HCT116 (cell line): ENCODE data around the gene LMO2. TPM values are rescaled to one million over a fixed set of nuclear protein-coding genes. Genes with fewer than 3 reads are reported as not detected.
A peak's percentile ranks its signal among the peaks of the same experiment; 100 is the strongest.

Experiments used
- ATAC-seq: fragments of 200-7000 bp; cut with Tn5 transposase; 2 replicates; pipeline ENCODE4 v1.9.1; 2020; ENCODE audit warnings: mild to moderate bottlenecking, moderate library complexity
- BruUV-seq: library from RNA; stranded (reverse); fragments of 400-500 nt; replicated peaks from 2 replicates; lab custom pipeline; 2021; lab: Mats Ljungman, UMichigan
- CTCF ChIA-PET: fragments of 300-600 bp; sonication (Branson Sonifier 250); formaldehyde crosslinking; loops from one replicate; lab custom pipeline; 2021; ENCODE audit warnings: antibody characterized with exemption; lab: Charles Lee
- POLR2A ChIA-PET: fragments of 300-600, 350-600 bp; sonication (Branson Sonifier 250); formaldehyde crosslinking; loops from one replicate; lab custom pipeline; 2021; ENCODE audit warnings: antibody characterized with exemption; lab: Charles Lee
- RAD21 ChIA-PET, 2 experiments: fragments of 300-600 bp; sonication (Branson Sonifier 250); formaldehyde crosslinking; loops; one replicate each; lab custom pipeline; 2023; ENCODE audit warnings: low total read pairs in 2 of 2; ENCODE audit not compliant: uncharacterized antibody in 2 of 2, unreplicated experiment in 2 of 2, low non-redundant PET in 1 of 2; lab: Charles Lee
- DNase-seq: peaks from one replicate; pipeline ENCODE4 v3.0.0-alpha.2; 2010; ENCODE audit warnings: low read depth, low spot score
- H2AFZ ChIP-seq: fragments of 200-600 bp; shearing (Covaris generic), sonication (generic); 2 replicates; pipeline ENCODE4 v1.6.1; 2017; ENCODE audit warnings: low read depth, mixed run types, mixed read lengths, antibody characterized with exemption, low read length; ENCODE audit not compliant: poor library complexity, severe bottlenecking
- H3K27ac ChIP-seq: 2 replicates; pipeline ENCODE4 v1.5.1; 2012; ENCODE audit warnings: low read depth, low read length
- H3K27me3 ChIP-seq: fragments of 200-600 bp; sonication (generic); 2 replicates; pipeline ENCODE4 v1.6.1; 2016; ENCODE audit warnings: mixed run types, low read length, mixed read lengths; ENCODE audit not compliant: insufficient read depth
- H3K36me3 ChIP-seq, 2 experiments: fragments of 200-500 bp in 1 of 2; fragments of 200-600 bp in 1 of 2; sonication (Bioruptor generic) in 1 of 2; sonication (generic) in 1 of 2; 2 replicates each; pipeline versions ENCODE4 v1.5.1 to v1.6.1; 2014 to 2016; ENCODE audit warnings: low read length in 2 of 2, inconsistent platforms in 1 of 2, mixed read lengths in 1 of 2, mixed run types in 1 of 2; ENCODE audit not compliant: insufficient read depth in 2 of 2, control insufficient read depth in 1 of 2
- H3K4me1 ChIP-seq, 2 experiments: fragments of 200-600 bp in 1 of 2; sonication (generic) in 1 of 2; 2 replicates each; pipeline versions ENCODE4 v1.5.1 to v1.6.1; 2012 to 2017; ENCODE audit warnings: low read length in 2 of 2, inconsistent platforms in 1 of 2, mild to moderate bottlenecking in 1 of 2, mixed read lengths in 1 of 2, mixed run types in 1 of 2, moderate library complexity in 1 of 2; ENCODE audit not compliant: insufficient read depth in 2 of 2, control insufficient read depth in 1 of 2
- H3K4me2 ChIP-seq: fragments of 200-600 bp; sonication (generic); 2 replicates; pipeline ENCODE4 v1.6.1; 2017; ENCODE audit warnings: mixed run types, low read length, mixed read lengths
- H3K4me3 ChIP-seq, 2 experiments: fragments of 200-600 bp in 1 of 2; sonication (generic) in 1 of 2; replicated peaks in 1 of 2; 2 replicates each; pipeline ENCODE4 v1.5.1; 2011 to 2016; ENCODE audit warnings: low read length in 2 of 2, control low read depth in 1 of 2, low read depth in 1 of 2, mild to moderate bottlenecking in 1 of 2, mixed read lengths in 1 of 2, mixed run types in 1 of 2
- H3K79me2 ChIP-seq: fragments of 200-600 bp; sonication (generic); 2 replicates; pipeline ENCODE4 v1.6.1; 2017; ENCODE audit warnings: mild to moderate bottlenecking, mixed run types, low read length, moderate library complexity, mixed read lengths; ENCODE audit not compliant: insufficient read depth
- H3K9ac ChIP-seq: fragments of 200-600 bp; sonication (generic); 2 replicates; pipeline ENCODE4 v1.6.1; 2016; ENCODE audit warnings: low read length, mixed read lengths
- H3K9me2 ChIP-seq: fragments of 200-600 bp; sonication (generic), shearing (Covaris generic); 2 replicates; pipeline ENCODE4 v1.6.1; 2017; ENCODE audit warnings: mixed run types, mild to moderate bottlenecking, moderate library complexity; ENCODE audit not compliant: insufficient read depth
- H3K9me3 ChIP-seq, 2 experiments: fragments of 200-500 bp in 1 of 2; fragments of 200-600 bp in 1 of 2; sonication (Bioruptor generic) in 1 of 2; sonication (generic) in 1 of 2; 2 replicates each; pipeline ENCODE4 v1.6.1; 2014 to 2017; ENCODE audit warnings: low read length in 2 of 2, mixed read lengths in 2 of 2, inconsistent platforms in 1 of 2, low read depth in 1 of 2, mild to moderate bottlenecking in 1 of 2, mixed run types in 1 of 2, moderate library complexity in 1 of 2; ENCODE audit not compliant: control insufficient read depth in 1 of 2, insufficient read depth in 1 of 2
- H4K20me1 ChIP-seq: fragments of 200-600 bp; sonication (generic), shearing (Covaris generic); 2 replicates; pipeline ENCODE4 v1.6.1; 2017; ENCODE audit warnings: mixed run types, mild to moderate bottlenecking, moderate library complexity; ENCODE audit not compliant: insufficient read depth
- CBX3 ChIP-seq: IDR thresholded peaks from 2 replicates; pipeline ENCODE4 v1.6.1; 2012; ENCODE audit warnings: low read depth
- ELF1 ChIP-seq: IDR thresholded peaks from 2 replicates; pipeline ENCODE4 v1.6.1; 2012; ENCODE audit warnings: low read depth, borderline replicate concordance
- EZH2phosphoT487 ChIP-seq: fragments of 200-600 bp; IDR thresholded peaks from 2 replicates; pipeline ENCODE4 v1.6.1; 2018; ENCODE audit warnings: antibody characterized with exemption, borderline replicate concordance
- FOSL1 ChIP-seq: IDR thresholded peaks from 2 replicates; pipeline ENCODE4 v1.6.1; 2012; ENCODE audit warnings: low read depth
- RAD21 ChIP-seq: IDR thresholded peaks from 2 replicates; pipeline ENCODE4 v1.6.1; 2012; ENCODE audit warnings: low read depth, mild to moderate bottlenecking
- SIN3A ChIP-seq: IDR thresholded peaks from 2 replicates; pipeline ENCODE4 v1.6.1; 2012; ENCODE audit warnings: low read depth
- SP1 ChIP-seq: IDR thresholded peaks from 2 replicates; pipeline ENCODE4 v1.6.1; 2012; ENCODE audit warnings: low read depth
- SRF ChIP-seq: IDR thresholded peaks from 2 replicates; pipeline ENCODE4 v1.6.1; 2012; ENCODE audit warnings: low read depth
- TCF7L2 ChIP-seq: IDR thresholded peaks from 2 replicates; pipeline ENCODE4 v1.7.0; 2011; ENCODE audit warnings: borderline replicate concordance, inconsistent platforms; ENCODE audit not compliant: insufficient read depth, insufficient read length; ENCODE audit errors: extremely low read depth
- YY1 ChIP-seq: IDR thresholded peaks from 2 replicates; pipeline ENCODE4 v1.6.1; 2011; ENCODE audit warnings: low read length, low read depth, moderate library complexity, mild to moderate bottlenecking; ENCODE audit not compliant: insufficient replicate concordance; ENCODE audit errors: extremely low read depth
- ZFX ChIP-seq: fragments of 450-650 bp; IDR thresholded peaks from 2 replicates; pipeline ENCODE4 v1.6.1; 2017
- ZNF274 ChIP-seq: fragments of 200-500 bp; sonication (Bioruptor generic); IDR thresholded peaks from 2 replicates; pipeline ENCODE4 v1.6.1; 2014; ENCODE audit warnings: mild to moderate bottlenecking, low read depth, low read length, inconsistent platforms
- intact Hi-C: fragments of 100-400 bp; cut with micrococcal nuclease; formaldehyde crosslinking; loops from 2 replicates; pipeline ENCODE4 v1.10.0; 2022
- total RNA-seq: library from RNA; stranded (reverse); gene quantifications from one replicate; pipeline ENCODE4 v1.2.1, GENCODE V29; 2021; ENCODE audit not compliant: unreplicated experiment
- TF ChIP-seq, protein P1 (sequence below): IDR thresholded peaks from 2 replicates; pipeline ENCODE4 v1.6.1; 2011; ENCODE audit warnings: mild to moderate bottlenecking, low read length, moderate library complexity; ENCODE audit not compliant: insufficient replicate concordance; ENCODE audit errors: extremely low read depth
- TF ChIP-seq, protein P2 (sequence below): IDR thresholded peaks from 2 replicates; pipeline ENCODE4 v1.6.1; 2012
- TF ChIP-seq, protein P3 (sequence below): IDR thresholded peaks from 2 replicates; pipeline ENCODE4 v1.6.1; 2012

The LMO2 gene
- total RNA-seq, 1 experiment from 2014 or later: 2.8 TPM

DNA sequence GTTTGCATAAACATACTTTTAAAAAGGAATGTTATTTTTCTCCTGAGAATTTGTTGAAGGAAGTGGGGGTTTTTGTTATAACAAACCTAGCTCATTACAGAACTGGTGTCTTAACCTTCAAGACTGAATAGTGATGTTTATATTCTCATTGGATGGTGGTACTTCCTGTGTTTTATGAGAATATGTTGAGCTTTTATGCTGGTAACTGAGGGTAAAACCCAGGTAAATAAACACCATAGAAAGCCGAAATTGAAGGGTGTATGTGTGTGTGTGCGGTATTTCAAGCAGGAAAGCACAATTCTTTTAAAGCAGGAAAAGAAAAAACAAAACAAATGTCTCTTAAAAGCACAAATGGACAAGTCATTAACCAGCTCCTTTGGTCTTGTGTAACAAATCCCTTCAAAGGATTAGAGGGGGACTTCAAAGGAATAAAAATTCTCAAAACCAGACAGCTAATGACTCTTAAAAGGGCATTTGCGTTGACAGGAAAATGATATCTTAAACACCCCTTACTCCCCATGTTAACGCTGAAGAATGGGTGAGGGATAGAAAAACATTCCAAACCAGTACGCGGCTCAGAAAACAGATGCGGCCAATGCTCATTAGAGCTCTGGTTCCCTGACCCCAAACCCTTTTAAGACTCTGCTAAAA lies 23.8 kb downstream of the LMO2 start:
- no peak for DNase-seq
- Histone ChIP-seq H3K27me3 (0 out of 2 replicates have a peak, but pooled peaks cover 11% of the 10 kb centered on the region), H3K9me2 (no peaks in the 10 kb centered on the region), H4K20me1 (no peaks in the 10 kb centered on the region), H3K9me3 (no peaks in the 10 kb centered on the region), H3K79me2 (no peaks in the 10 kb centered on the region), H2AFZ (no peak overlapping the region), H3K9ac (no peak overlapping the region)
- CTCF ChIA-PET: interaction anchor here (1.2 to 1.6 kb wide), 3 partner anchors 10 to 119 kb away, joined by 4 to 7 read pairs (median 6); no protein-coding TSS in a partner anchor
- no peak for ATAC-seq
- RAD21 ChIA-PET: no interaction called here
- no peak for TF ChIP-seq ZNF274
- no peak for TF ChIP-seq RAD21
- no peak for TF ChIP-seq CBX3
- TF ChIP-seq ZFX: no peak
- no peak for TF ChIP-seq EZH2phosphoT487
- no peak for TF ChIP-seq SP1
- no peak for TF ChIP-seq FOSL1
- no peak for TF ChIP-seq SRF
- TF ChIP-seq, protein P1, sequence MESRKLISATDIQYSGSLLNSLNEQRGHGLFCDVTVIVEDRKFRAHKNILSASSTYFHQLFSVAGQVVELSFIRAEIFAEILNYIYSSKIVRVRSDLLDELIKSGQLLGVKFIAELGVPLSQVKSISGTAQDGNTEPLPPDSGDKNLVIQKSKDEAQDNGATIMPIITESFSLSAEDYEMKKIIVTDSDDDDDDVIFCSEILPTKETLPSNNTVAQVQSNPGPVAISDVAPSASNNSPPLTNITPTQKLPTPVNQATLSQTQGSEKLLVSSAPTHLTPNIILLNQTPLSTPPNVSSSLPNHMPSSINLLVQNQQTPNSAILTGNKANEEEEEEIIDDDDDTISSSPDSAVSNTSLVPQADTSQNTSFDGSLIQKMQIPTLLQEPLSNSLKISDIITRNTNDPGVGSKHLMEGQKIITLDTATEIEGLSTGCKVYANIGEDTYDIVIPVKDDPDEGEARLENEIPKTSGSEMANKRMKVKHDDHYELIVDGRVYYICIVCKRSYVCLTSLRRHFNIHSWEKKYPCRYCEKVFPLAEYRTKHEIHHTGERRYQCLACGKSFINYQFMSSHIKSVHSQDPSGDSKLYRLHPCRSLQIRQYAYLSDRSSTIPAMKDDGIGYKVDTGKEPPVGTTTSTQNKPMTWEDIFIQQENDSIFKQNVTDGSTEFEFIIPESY: no peak
- TF ChIP-seq ELF1: no peak
- TF ChIP-seq, protein P2, sequence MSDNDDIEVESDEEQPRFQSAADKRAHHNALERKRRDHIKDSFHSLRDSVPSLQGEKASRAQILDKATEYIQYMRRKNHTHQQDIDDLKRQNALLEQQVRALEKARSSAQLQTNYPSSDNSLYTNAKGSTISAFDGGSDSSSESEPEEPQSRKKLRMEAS: no peak
- no peak for TF ChIP-seq YY1
- TF ChIP-seq, protein P3, sequence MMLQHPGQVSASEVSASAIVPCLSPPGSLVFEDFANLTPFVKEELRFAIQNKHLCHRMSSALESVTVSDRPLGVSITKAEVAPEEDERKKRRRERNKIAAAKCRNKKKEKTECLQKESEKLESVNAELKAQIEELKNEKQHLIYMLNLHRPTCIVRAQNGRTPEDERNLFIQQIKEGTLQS: no peak
- no peak for TF ChIP-seq SIN3A
- no peak for TF ChIP-seq TCF7L2
- TF ChIP-seq, all 23 proteins: peak for 0
- Histone ChIP-seq H3K27ac (no peak overlapping the region), H3K4me2 (no peak overlapping the region), H3K4me1 (peaks cover 2 to 4% of the 10 kb centered on the region in 2 experiments; a peak in 2 of 4 replicates), H3K4me3 (no peak overlapping the region), H3K36me3 (no peaks in the 10 kb centered on the region)
- POLR2A ChIA-PET: no interaction called here
- intact Hi-C loops: no loop called here
- TSS peak; percentile 52 for BruUV-seq
